Measurements from ENCODE around the gene PLPP3.

DNA sequence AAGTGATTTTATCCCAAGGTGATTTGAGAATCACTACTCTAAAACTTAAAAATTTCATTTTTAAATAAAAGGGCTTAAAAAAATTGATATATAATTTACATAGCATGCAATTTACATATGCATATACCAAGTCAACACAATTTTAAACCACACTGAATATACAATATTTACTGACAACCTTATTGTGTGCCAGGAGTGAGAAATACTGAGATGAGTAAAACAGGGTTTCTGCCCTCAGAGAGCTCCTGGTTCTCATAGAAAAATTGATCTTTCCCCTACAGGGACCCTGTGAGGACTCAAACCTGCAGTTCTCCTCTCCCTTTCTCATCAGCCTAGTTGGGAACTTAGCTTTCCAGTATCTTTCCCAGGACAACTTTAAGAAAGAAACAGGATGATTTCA, 27.0 kb downstream of the PLPP3 start:
- TF ChIP-seq, protein P1, sequence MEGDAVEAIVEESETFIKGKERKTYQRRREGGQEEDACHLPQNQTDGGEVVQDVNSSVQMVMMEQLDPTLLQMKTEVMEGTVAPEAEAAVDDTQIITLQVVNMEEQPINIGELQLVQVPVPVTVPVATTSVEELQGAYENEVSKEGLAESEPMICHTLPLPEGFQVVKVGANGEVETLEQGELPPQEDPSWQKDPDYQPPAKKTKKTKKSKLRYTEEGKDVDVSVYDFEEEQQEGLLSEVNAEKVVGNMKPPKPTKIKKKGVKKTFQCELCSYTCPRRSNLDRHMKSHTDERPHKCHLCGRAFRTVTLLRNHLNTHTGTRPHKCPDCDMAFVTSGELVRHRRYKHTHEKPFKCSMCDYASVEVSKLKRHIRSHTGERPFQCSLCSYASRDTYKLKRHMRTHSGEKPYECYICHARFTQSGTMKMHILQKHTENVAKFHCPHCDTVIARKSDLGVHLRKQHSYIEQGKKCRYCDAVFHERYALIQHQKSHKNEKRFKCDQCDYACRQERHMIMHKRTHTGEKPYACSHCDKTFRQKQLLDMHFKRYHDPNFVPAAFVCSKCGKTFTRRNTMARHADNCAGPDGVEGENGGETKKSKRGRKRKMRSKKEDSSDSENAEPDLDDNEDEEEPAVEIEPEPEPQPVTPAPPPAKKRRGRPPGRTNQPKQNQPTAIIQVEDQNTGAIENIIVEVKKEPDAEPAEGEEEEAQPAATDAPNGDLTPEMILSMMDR (IDR thresholded peaks at IDR 0.05) = no peak
- no peak for TF ChIP-seq POLR2A (IDR thresholded peaks at IDR 0.05)

All from testis (tissue), 2 donors.